Subcutaneous adipose tissue (tissue), 4 donors: ENCODE data around the gene PYGM. TPM values are rescaled to one million over a fixed set of nuclear protein-coding genes. Genes with fewer than 3 reads are reported as not detected.

Source experiments
- total RNA-seq, 4 donors: library from RNA; depleted of rRNA; stranded (reverse); fragments of >200 nt; gene quantifications; one replicate each; pipeline ENCODE4 v1.1.0, GENCODE V29; 2016
- TF ChIP-seq, protein P1 (sequence below): fragments of 450-650 bp; IDR thresholded peaks from one replicate; pipeline ENCODE4 v1.5.1; 2016; ENCODE audit warnings: low read depth, mild to moderate bottlenecking, control low read depth, antibody characterized with exemption, moderate library complexity

The PYGM gene
- total RNA-seq, 4 donors from 2014 or later, result 0.51 to 63.7 (median 4.4) TPM

DNA sequence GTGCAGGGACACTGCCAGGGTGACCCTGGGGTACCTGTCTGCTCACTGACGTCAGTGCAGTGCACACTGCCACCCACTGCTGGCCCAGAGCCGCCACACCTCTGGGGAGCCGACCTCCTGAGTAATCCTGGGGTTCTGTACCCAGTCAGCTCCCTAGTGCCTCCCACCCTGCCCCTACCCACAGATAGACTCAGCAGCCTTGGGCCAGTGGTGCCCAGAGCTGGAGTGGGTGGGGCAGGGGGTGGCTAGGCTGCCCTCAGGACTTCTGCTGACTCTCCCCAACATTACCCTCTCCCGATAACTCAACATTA, 42.6 kb downstream of the PYGM start:
- TF ChIP-seq, protein P1, sequence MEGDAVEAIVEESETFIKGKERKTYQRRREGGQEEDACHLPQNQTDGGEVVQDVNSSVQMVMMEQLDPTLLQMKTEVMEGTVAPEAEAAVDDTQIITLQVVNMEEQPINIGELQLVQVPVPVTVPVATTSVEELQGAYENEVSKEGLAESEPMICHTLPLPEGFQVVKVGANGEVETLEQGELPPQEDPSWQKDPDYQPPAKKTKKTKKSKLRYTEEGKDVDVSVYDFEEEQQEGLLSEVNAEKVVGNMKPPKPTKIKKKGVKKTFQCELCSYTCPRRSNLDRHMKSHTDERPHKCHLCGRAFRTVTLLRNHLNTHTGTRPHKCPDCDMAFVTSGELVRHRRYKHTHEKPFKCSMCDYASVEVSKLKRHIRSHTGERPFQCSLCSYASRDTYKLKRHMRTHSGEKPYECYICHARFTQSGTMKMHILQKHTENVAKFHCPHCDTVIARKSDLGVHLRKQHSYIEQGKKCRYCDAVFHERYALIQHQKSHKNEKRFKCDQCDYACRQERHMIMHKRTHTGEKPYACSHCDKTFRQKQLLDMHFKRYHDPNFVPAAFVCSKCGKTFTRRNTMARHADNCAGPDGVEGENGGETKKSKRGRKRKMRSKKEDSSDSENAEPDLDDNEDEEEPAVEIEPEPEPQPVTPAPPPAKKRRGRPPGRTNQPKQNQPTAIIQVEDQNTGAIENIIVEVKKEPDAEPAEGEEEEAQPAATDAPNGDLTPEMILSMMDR, result no peak

DNA sequence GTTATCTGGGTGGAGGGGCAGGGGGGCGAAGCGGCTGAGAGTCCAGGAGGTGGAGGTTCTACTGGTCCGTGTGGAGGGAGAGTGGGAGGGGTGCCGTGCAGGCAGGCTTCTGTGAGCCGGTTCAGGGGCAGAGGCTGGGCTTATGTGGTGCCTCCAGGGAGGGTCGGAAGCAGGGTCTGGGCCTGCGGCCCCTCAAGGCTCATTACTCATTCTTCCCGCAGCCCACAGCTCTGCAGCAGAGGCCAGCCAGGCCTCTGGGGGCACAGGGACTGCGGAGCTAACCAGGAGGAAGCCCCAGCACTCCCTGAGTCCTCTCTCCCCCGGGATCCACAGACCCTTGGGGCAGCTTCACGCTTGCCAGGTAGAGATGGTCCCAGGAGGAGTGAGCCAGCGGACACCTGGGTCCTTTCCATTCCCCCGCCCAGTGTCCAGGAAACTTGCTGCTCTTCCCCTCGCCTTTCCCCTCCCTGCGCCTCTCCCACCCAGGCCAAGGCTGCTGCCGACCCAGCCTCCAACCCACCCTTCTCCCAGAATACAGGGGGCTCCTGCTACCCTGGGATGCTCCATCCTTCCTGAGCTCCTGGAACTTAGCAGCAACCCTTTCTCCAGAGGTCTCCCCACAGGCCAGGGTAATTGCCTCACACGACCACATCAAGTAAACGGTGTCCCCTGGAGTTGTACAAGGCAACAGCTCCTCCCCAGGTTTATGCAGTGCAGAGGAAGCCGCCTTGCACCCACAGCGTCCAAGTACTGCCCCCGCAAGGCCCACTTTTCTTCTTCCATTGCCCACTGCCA, 43.1 kb downstream of the PYGM start:
- TF ChIP-seq, protein P1, result no peak

DNA sequence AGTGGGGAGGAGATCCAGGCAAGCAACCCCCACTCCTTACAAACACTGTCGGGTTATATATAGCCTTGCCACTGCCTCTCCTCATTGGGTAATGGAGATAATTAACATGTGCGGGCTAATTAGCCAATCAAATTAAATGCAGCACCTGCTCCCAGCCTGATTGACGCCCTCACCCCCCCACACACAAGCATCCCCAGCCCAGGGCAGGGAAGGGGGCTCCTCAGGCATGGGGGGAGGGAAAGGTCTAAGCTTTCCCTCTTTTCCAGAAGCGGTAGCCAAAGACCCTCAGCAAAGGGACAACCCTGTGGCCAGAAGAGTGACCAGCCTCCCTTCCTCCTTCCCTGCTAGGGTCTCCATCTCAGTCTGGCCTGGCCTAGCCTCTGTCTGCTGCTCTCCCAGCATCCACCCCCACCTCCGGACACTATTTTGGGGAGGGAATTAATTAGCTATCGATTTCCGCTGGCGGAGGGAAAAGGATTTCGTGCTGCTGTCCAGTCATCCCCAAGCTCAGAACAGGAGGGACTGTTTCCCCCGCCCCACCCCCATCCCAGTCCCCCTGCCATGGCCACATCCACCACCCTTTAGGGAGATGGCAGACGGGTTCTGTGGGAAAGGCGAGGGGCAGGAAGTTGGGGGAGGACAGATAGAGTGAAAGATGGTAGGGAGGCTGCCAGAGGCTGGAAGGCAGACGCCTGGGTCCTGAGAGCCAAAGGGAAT, 43.9 kb downstream of the PYGM start:
- TF ChIP-seq, protein P1, result no peak

DNA sequence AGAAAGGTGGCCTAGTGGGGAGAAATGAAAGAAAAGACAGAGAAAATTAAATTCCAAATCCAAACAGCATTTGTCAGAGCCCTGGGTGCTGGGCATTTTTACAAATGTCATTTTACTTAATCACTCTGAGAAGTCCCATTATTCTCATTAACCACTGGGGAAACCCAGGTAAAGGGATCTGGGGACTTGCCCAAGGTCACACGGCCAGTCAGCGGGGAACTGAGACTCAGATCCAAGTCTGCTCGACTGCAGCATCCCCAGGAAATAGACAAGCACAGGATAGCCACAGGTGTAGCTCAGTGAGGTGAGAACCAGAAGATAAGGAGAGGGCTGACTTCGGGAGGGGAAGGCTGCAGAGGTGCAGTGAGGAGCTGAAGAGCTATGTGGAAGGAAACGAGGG, 44.7 kb downstream of the PYGM start:
- TF ChIP-seq, protein P1, result no peak

DNA sequence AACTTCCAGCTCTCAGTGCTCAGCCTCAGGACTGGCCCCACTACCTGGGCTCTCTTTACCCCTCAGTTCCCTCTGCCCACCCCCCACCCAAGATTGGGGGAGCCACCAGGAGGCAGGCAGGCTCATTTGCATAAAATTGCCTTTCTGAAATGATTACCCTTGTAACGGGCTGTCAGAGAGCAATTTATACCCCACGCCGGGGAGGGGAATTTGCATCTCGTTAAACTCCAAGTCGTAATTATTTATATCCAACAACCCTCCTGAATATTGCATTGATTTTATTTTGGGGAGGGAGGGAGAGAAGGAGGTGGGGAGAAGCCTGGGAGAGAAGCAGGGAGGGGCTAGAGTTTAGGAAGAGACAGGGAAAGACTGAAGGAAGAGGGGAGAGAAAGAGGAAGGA, 45.1 kb downstream of the PYGM start:
- TF ChIP-seq, protein P1, result no peak

DNA sequence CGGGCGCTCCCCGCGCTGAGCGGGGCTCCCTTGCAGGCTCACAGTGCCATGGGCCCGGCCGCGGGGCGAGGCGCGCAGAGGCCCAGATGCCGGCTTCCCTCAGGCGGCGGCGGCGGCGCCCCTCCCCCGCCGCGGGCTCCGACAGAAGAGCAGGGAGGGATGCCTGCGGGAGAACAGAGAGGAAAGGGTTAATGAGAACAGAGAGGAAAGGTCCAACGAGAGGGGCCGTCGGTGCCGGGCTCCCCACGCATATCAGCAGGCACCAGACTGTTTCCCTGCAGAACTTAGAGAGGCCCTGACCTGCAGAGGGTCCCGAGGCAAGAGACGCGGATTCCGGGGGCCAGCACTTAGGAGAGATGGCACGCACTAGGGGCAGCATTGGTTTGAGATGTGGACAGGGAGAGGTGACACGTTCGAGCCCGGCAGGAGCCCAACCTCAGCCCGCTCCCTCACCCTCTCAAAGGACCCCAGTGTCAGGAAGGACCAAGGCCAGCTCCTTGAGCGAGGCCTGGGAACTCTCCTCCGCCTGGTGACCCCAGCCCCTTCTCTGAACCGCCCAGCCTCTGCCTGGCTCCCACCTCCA, 45.9 kb downstream of the PYGM start:
- TF ChIP-seq, protein P1, result no peak

DNA sequence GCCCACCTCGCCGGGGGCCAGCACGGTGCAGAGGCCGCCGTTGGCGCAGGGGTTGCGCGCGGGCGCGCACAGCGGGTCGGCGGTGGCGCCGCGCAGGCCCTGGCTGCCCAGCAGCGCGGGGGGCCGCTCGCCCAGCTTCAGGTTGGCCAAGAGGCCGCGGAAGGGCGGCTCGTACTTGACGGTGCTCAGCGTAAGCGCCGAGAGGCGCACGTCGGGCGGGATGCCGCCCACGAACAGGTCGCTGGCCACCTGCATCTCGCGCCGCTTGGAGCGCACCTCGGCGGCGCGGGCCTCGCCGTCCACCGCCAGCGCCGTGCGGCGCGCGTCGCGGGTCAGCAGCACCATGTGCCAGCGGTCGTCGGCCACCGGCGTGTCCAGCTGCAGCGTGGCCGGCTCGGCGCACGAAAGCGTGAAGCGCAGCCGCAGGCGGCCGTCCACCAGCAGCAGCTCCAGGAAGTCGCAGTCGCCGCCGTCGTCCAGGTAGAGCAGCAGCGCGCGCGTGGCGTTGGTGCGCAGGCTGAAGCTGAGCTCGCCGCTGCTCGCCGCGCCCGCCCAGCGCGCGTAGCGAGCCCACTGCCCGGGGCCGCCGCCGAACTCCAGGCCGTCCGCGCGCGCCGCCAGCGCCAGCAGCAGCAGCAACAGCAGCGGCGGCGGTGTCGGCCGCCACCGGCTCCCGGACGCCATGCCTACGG, 46.6 kb downstream of the PYGM start:
- TF ChIP-seq, protein P1, result no peak
